ENCODE measurements around the gene SLIT1.

Gene SLIT1

DNA sequence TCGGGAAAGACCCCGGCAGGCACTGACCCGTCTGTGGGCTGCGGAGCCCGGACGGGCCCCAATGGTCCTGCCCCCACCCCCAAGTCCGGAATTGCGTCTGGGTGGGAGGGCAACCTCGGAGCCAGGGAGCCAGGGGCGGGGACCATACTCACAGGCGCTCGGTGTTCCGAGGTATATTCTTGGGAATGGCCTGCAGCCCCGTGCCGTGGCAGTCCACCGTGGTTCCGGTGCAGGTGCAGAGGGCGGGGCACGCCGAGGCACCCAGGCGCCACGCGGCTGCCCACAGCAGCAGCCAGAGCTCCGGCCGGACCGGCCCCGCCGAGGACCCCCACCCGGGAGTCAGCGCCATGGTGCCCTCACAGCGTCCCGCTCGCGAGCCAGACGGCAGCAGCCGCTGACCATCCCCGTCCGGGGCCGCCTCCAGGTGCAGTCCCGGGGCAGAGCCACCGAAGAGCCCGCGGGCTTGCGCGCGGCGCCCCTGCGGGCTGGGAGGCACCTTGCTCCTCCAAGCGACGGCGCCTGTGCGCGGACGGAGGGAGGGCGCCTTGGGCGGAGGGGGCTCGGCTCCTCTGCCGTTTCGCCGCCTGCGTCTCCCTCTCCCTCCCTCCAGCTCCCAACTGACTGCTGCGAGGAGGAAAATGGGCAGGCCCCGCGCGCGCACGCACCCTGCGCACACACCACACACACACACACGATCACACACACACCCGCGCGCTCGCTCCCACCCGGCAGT is at the start of gene SLIT1:
Gene SLIT1 (minus strand): TSS at position 634 of the 733 bp plus-strand sequence. CDS start 285 bp downstream, at position 349.
- DNase-seq: no peak

DNA sequence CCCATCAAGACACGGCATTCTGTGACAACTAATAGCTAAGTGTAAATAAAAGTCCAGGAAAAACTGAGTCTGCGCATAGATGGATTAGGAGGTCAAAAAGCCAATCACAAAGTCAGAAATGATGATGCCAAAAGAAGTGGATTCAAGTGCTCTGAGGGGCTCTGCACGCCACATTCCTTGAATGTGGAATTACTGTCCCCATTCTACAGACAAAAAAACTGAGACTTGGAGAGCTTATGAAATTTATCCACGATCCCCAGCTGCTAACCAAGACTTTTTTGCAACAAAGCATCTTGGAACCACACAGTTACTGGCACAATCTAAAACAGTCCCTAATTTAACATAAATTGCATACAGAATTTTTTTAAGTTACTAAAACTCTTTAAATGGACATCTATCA is 49.6 kb upstream of the SLIT1 start:
- no peak for DNase-seq

DNA sequence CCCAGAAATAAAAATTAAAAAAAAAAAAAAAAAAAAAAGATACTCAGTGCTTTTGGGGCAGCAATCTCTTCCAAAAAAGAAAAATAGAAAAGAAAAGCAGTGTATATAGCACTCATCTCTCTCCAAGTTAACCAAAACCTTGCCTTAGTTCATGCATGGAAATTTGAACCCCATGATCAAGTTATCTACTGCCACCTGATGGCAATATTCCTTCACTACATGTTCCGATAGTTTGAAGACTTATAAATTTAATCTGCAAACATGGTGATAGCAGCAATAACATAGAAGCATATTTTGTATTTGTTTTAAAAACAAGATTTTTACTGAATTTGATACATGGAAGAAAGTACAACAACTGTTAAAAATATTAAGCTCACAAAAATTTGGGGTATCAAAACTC is 48.6 kb upstream of the SLIT1 start:
- DNase-seq: no peak

- DNase-seq: no peak
These were observed 44.4 kb upstream of the SLIT1 start for GRCh38 chr10:97230146-97230545.

DNA sequence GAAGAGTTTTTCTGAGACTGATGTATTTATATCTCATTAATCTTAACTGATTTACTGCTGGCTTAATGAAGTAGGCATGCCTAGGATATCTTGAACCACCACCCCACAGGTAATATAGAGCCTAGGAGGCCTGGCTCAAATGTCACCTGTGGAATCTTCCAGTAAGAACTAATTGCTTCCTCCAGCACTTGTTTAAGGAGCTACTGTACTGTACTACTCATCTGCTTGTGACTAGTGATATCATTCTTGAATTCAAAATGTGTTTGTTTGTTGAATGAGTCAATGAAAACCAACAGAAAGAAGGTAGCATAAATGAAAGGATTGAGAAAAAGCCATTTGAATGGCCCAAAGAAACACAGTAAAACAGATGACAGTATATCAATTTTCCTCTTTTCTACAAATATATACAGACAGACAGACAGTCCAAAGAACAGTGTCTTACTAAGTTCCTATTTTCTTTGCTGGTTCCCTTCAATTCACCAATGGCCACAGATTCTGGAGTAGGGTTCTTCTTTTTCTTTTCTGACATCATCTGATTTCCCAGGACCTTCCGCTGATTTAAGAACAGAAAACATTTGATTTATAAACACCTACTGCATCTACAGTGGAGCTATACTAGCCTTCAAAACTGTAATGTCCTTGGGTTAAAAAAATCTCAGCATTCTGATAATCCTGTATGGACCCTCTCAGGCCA is 43.7 kb upstream of the SLIT1 start:
- DNase-seq: no peak

- DNase-seq: no peak
These were observed 43.0 kb upstream of the SLIT1 start for GRCh38 chr10:97228775-97229157.

- no peak for DNase-seq
These were observed 42.5 kb upstream of the SLIT1 start for GRCh38 chr10:97228130-97228774.

- DNase-seq: no peak
These were observed 40.6 kb upstream of the SLIT1 start for GRCh38 chr10:97226398-97226797.

DNA sequence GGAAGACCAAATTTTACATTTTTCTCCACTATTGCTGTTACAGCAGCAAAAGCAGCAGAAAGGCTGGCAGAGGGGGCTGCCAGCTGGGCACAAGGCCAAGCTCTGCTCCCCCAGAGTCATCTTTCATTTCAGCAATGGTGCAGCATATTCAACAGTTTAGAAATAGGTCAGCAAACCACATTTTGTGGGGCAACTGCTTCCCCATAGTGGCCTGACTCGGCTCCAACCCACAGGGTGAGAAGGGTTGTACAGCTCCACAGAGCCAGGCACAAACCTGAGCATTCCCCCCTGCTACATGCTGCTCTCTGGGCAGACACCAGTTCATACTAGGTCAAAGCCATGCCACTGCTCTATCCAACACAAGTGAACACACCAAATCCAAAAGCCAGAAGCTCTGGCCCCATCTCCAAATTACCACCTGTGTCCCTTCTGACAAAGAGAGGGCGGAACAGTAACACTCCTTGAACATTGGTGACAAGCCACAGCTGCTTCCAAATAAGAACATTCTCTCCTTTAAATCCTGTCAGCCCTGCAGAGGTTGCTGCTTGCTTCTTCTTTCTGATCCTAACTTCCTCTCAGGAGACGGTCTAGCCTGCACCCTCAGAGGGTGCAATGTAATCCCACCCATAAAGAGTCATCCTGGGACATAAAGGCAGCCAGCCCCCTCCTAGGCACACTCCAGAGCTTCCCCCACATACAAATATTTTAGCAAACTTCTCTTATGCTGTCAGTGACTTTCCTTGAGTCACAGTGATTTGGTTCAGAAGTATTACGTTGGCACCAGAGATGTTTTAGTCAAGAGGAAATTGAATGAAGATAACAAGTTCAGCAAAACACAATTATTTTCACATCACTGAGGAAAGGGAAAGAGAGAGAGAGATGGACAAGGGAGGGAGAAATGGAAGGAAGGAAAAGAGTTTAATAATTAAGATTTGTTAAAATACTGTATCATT is 39.0 kb upstream of the SLIT1 start:
- no peak for DNase-seq

- DNase-seq: no peak
These were observed 36.7 kb upstream of the SLIT1 start for GRCh38 chr10:97222326-97222961.

- DNase-seq: no peak
These were observed 34.6 kb upstream of the SLIT1 start for GRCh38 chr10:97220355-97220754.

GRCh38 chr10:97217299-97217698 is 31.5 kb upstream of the SLIT1 start:
- no peak for DNase-seq

- DNase-seq: no peak
These were observed 30.0 kb upstream of the SLIT1 start for GRCh38 chr10:97215619-97216260.

GRCh38 chr10:97213431-97213830 is 27.7 kb upstream of the SLIT1 start:
- DNase-seq: no peak

DNA sequence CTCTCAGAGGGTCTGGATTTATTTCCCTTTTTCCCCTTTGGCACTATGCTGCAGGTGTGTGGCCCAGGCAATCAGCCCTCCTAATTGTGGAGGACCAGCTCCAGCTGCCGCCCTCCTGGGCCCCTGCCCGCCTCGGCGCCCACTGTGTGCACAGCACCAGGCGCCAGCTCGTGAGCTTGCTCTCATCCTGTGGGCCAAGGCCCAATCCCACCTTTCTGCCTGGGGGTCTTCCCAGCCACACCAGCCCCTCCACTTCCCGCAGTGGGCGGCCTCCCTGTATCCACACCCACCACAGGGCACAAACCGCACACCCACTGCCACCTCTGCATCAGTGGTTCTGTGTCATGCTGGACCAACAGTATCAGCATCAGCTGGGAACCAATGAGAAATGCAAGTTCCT is 25.5 kb upstream of the SLIT1 start:
- DNase-seq: no peak

- DNase-seq: no peak
These were observed 24.8 kb upstream of the SLIT1 start for GRCh38 chr10:97210543-97210960.

- DNase-seq: no peak
These were observed 22.1 kb upstream of the SLIT1 start for GRCh38 chr10:97207756-97208346.

DNA sequence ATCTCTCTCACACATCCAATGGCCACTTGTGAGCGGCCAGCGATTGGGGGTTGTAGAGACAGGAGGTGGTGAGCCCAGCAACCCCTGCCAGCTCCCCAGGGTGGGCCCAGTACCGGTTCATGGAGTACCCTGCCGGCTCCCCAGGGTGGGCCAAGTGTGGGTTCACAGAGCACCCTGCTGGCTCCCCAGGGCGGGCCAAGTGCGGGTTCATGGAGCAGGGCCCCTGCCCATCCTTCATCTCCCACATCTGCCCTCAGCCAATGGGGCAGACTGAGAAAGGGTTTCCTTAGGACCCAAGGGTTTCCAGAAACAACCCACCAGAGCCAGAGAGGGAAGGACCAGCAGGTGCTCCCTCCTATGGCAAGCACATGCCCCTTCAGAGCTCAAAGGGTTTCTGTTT is 21.4 kb upstream of the SLIT1 start:
- DNase-seq: no peak

GRCh38 chr10:97204826-97205679 is 19.3 kb upstream of the SLIT1 start:
- DNase-seq: no peak

GRCh38 chr10:97203220-97203619 is 17.5 kb upstream of the SLIT1 start:
- no peak for DNase-seq
